HUES48 (cell line): ENCODE results near the gene DDR2.

Source experiments
- H3K27ac ChIP-seq: one replicate; pipeline ENCODE4 v1.7.0; 2013; ENCODE audit warnings: low read depth, low read length, inconsistent platforms
- H3K27me3 ChIP-seq: 2 replicates; pipeline ENCODE4 v1.6.1; 2013; ENCODE audit warnings: mild to moderate bottlenecking, low read length; ENCODE audit not compliant: control insufficient read depth, insufficient read depth
- H3K36me3 ChIP-seq: 2 replicates; pipeline ENCODE4 v1.6.1; 2013; ENCODE audit warnings: low read length; ENCODE audit not compliant: control insufficient read depth, insufficient read depth
- H3K4me1 ChIP-seq: 2 replicates; pipeline ENCODE4 v1.6.1; 2013; ENCODE audit warnings: mild to moderate bottlenecking, low read length; ENCODE audit not compliant: control insufficient read depth, insufficient read depth
- H3K4me3 ChIP-seq: 2 replicates; pipeline ENCODE4 v1.5.1; 2013; ENCODE audit warnings: mild to moderate bottlenecking, low read depth, low read length
- H3K9ac ChIP-seq: 2 replicates; pipeline ENCODE4 v1.6.1; 2013; ENCODE audit warnings: mild to moderate bottlenecking, low read depth, low read length, moderate library complexity
- H3K9me3 ChIP-seq: 2 replicates; pipeline ENCODE4 v1.6.1; 2013; ENCODE audit warnings: low read length; ENCODE audit not compliant: control insufficient read depth, insufficient read depth

DDR2 gene

DNA sequence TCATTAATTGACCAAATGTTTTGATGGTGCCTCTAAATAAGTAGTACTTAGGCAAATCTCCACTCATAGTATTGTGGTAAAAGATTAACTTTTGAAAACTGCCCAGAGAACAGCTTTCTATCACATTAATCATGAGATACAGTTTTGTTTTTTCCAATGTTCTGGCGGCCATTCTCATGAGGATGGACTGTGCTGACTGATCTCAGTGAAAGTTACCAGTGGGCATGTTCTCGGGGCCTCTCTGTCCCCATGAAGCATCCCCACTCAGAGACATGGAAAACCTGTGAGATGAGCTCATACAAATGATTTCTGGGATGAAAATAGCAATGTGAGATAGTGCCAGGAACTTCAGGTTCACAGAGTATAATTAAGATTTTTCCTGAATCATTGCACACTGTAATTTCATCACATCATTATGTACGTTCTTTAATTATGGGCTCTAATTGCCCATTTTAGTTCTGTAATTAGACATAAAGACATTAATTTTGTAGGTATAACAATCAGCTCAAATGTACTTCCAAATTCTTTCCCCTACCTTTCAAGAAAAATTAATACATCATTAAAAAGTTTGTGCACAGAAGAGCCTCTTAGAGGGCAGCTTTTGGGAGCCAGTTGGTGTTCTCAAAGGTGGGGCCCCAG lies 40.5 kb downstream of the DDR2 start:
- Histone ChIP-seq H3K9ac (no peak overlapping the region), H3K4me3 (no peak overlapping the region), H3K27ac (no peak overlapping the region), H3K36me3 (no peaks in the 10 kb centered on the region), H3K4me1 (no peaks in the 10 kb centered on the region), H3K9me3 (no peaks in the 10 kb centered on the region), H3K27me3 (no peaks in the 10 kb centered on the region)

GRCh38 chr1:162674034-162674608 lies 41.9 kb downstream of the DDR2 start:
- Histone ChIP-seq H3K36me3 (no peaks in the 10 kb centered on the region), H3K27ac (no peak overlapping the region), H3K9me3 (no peaks in the 10 kb centered on the region), H3K27me3 (no peaks in the 10 kb centered on the region), H3K4me3 (no peak overlapping the region), H3K4me1 (no peaks in the 10 kb centered on the region), H3K9ac (no peak overlapping the region)

GRCh38 chr1:162676087-162676486 lies 43.8 kb downstream of the DDR2 start:
- Histone ChIP-seq H3K9ac (no peak overlapping the region), H3K4me1 (no peaks in the 10 kb centered on the region), H3K4me3 (no peak overlapping the region), H3K9me3 (no peaks in the 10 kb centered on the region), H3K36me3 (no peaks in the 10 kb centered on the region), H3K27me3 (no peaks in the 10 kb centered on the region), H3K27ac (no peak overlapping the region)

GRCh38 chr1:162676750-162677149 lies 44.5 kb downstream of the DDR2 start:
- no peak overlapping the region for H3K27ac ChIP-seq

GRCh38 chr1:162677607-162678371 lies 45.5 kb downstream of the DDR2 start:
- Histone ChIP-seq H3K9me3 (no peaks in the 10 kb centered on the region), H3K27me3 (no peaks in the 10 kb centered on the region), H3K4me3 (no peak overlapping the region), H3K4me1 (no peaks in the 10 kb centered on the region), H3K9ac (no peak overlapping the region), H3K27ac (no peak overlapping the region), H3K36me3 (no peaks in the 10 kb centered on the region)

More at GRCh38 chr1:162676750-162677149, 44.5 kb downstream of the DDR2 start:
- no peak overlapping the region for H3K9ac ChIP-seq
- no peaks in the 10 kb centered on the region for H3K27me3 ChIP-seq
- H3K4me3 ChIP-seq: no peak overlapping the region
- H3K4me1 ChIP-seq: no peaks in the 10 kb centered on the region
- no peaks in the 10 kb centered on the region for H3K9me3 ChIP-seq
- H3K36me3 ChIP-seq: no peaks in the 10 kb centered on the region

GRCh38 chr1:162678439-162678838 lies 46.2 kb downstream of the DDR2 start:
- Histone ChIP-seq H3K4me1 (no peaks in the 10 kb centered on the region), H3K4me3 (no peak overlapping the region), H3K27me3 (no peaks in the 10 kb centered on the region), H3K9me3 (no peaks in the 10 kb centered on the region), H3K9ac (no peak overlapping the region), H3K36me3 (no peaks in the 10 kb centered on the region), H3K27ac (no peak overlapping the region)

GRCh38 chr1:162679298-162679697 lies 47.0 kb downstream of the DDR2 start:
- Histone ChIP-seq H3K36me3 (no peaks in the 10 kb centered on the region), H3K27ac (no peak overlapping the region), H3K9ac (no peak overlapping the region), H3K4me1 (no peaks in the 10 kb centered on the region), H3K27me3 (no peaks in the 10 kb centered on the region), H3K9me3 (no peaks in the 10 kb centered on the region), H3K4me3 (no peak overlapping the region)

DNA sequence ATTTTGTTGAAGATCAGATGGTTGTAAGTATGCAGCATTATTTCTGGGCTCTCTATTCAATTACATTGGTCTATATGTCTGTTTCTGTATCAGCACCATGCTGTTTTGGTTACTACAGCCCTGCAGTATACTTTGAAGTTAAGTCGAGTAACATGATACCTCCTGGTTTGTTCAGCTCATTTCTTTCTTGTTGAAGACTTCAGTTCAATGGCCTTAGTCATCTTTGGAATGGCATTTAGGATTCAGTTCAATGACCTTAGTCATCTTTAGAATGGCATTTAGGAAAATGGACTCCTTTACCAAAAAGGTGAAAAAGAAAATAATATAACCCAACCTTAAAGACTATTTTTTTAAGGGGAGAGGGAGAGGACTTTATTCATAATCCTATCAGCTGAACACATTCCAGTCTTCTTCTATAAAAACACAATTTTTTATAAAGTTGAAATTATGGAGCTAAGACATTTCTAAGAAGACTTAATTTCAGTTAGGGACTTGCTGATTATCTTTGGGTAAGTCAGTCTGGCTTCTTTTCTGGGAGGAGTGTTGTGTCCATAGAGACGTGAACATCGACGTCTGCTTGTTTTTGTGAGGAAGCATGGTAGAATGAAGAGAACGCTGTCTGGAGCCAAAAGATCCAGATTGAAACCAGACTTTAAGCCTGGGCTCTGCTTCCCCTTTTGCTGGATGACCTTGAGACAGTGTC lies 48.3 kb downstream of the DDR2 start:
- Histone ChIP-seq H3K9me3 (no peaks in the 10 kb centered on the region), H3K27ac (no peak overlapping the region), H3K9ac (no peak overlapping the region), H3K36me3 (no peaks in the 10 kb centered on the region), H3K4me3 (no peak overlapping the region), H3K4me1 (no peaks in the 10 kb centered on the region), H3K27me3 (no peaks in the 10 kb centered on the region)

GRCh38 chr1:162681122-162681436 lies 48.8 kb downstream of the DDR2 start:
- Histone ChIP-seq H3K9ac (no peak overlapping the region), H3K4me3 (no peak overlapping the region), H3K27me3 (no peaks in the 10 kb centered on the region), H3K9me3 (no peaks in the 10 kb centered on the region), H3K36me3 (no peaks in the 10 kb centered on the region), H3K4me1 (no peaks in the 10 kb centered on the region), H3K27ac (no peak overlapping the region)

DNA sequence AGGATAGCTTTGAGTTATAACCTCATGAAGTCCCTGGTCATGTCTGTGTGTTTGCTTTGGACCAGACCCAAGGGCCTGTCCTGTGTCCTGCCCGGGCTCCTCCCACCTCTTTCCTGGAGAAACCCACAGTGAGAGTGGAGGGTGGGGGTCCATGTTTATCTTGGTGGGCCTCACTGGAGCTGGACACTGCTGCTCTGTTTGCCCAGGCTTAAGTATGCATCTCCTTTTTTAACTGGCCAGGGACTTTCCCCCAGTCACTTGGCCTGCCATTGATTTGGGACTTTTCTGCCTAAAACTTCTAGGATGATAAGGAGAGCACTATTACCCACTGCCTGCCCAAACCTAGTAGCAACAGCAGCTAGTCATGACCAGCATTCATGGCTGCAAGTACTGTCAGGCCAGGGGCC lies 49.8 kb downstream of the DDR2 start:
- Histone ChIP-seq H3K9ac (no peak overlapping the region), H3K9me3 (no peaks in the 10 kb centered on the region), H3K4me1 (no peaks in the 10 kb centered on the region), H3K36me3 (no peaks in the 10 kb centered on the region), H3K27ac (no peak overlapping the region), H3K27me3 (no peaks in the 10 kb centered on the region), H3K4me3 (no peak overlapping the region)

GRCh38 chr1:162687870-162688269 lies 55.6 kb downstream of the DDR2 start:
- Histone ChIP-seq H3K4me1 (peaks cover 15% of the 10 kb centered on the region), H3K9me3 (no peaks in the 10 kb centered on the region), H3K27ac (no peak overlapping the region), H3K27me3 (no peaks in the 10 kb centered on the region), H3K9ac (no peak overlapping the region), H3K36me3 (no peaks in the 10 kb centered on the region), H3K4me3 (no peak overlapping the region)
